ENCODE results near the gene RNF148. TPM values are rescaled to one million over a fixed set of nuclear protein-coding genes. Genes with fewer than 3 reads are reported as not detected.

Gene RNF148
- polyA plus RNA-seq, 2 donors, result 0.06 TPM; not detected in 1

DNA sequence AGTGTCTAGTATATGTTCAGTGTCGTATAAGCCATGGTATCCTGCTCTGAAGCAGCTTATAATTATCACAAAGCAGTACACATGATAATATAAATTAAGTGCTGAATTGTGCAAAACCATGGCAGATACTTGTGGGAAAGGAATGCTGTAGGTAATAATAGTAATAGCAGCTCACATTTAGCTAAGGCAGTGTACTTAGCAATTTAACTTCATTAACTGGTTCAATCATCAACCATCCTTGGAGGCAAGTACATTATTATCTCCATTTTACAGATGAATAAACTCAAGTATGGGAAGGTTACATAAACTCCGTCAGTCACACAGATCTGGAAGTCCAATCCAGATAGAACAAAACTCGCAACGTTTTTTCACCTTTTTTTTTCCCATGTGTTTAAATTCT is 21.6 kb upstream of the RNF148 start:
- WGBS, 2 donors, result 72 to 89% methylated on average over 4 of the region's 4 CpGs

GRCh38 chr7:122719010-122719578 is 16.4 kb upstream of the RNF148 start:
- Histone ChIP-seq H3K36me3 (ENCODE audit: control insufficient read depth in 2 of 2, insufficient read depth in 2 of 2, low read length in 1 of 2) (no peaks in the 10 kb centered on the region), H3K9me3 (ENCODE audit: control insufficient read depth in 2 of 2, insufficient read depth in 1 of 2, low read depth in 1 of 2, low read length in 1 of 2) (no peaks in the 10 kb centered on the region), H3K27ac (ENCODE audit: low read depth in 2 of 2, low read length in 1 of 2) (no peak overlapping the region), H3K27me3 (ENCODE audit: control insufficient read depth in 1 of 2, insufficient read depth in 2 of 2, low read length in 2 of 2) (no peaks in the 10 kb centered on the region), H3K4me1 (ENCODE audit: control insufficient read depth in 2 of 2, insufficient read depth in 2 of 2, low read length in 1 of 2) (no peaks in the 10 kb centered on the region), H3K4me3 (ENCODE audit: low read depth in 1 of 2, low read length in 2 of 2) (no peak overlapping the region)
- 70 to 79% methylated on average over 4 of the region's 4 CpGs for WGBS, 2 donors

More for the DNA sequence above, 21.6 kb upstream of the RNF148 start:
- Histone ChIP-seq H3K4me3 (ENCODE audit: low read depth in 1 of 2, low read length in 2 of 2) (no peak overlapping the region), H3K9me3 (ENCODE audit: control insufficient read depth in 2 of 2, insufficient read depth in 1 of 2, low read depth in 1 of 2, low read length in 1 of 2) (no peaks in the 10 kb centered on the region), H3K4me1 (ENCODE audit: control insufficient read depth in 2 of 2, insufficient read depth in 2 of 2, low read length in 1 of 2) (no peaks in the 10 kb centered on the region), H3K27ac (ENCODE audit: low read depth in 2 of 2, low read length in 1 of 2) (no peak overlapping the region), H3K36me3 (ENCODE audit: control insufficient read depth in 2 of 2, insufficient read depth in 2 of 2, low read length in 1 of 2) (no peaks in the 10 kb centered on the region), H3K27me3 (ENCODE audit: control insufficient read depth in 1 of 2, insufficient read depth in 2 of 2, low read length in 2 of 2) (no peaks in the 10 kb centered on the region)

- H3K36me3 ChIP-seq (ENCODE audit: control insufficient read depth in 2 of 2, insufficient read depth in 2 of 2, low read length in 1 of 2), result no peaks in the 10 kb centered on the region
- H3K27ac ChIP-seq (ENCODE audit: low read depth in 2 of 2, low read length in 1 of 2), result no peak overlapping the region
- 88 to 92% methylated on average over 6 of the region's 6 CpGs for WGBS, 2 donors
- no peaks in the 10 kb centered on the region for H3K9me3 ChIP-seq (ENCODE audit: control insufficient read depth in 2 of 2, insufficient read depth in 1 of 2, low read depth in 1 of 2, low read length in 1 of 2)
- no peak overlapping the region for H3K4me3 ChIP-seq (ENCODE audit: low read depth in 1 of 2, low read length in 2 of 2)
- no peaks in the 10 kb centered on the region for H3K4me1 ChIP-seq (ENCODE audit: control insufficient read depth in 2 of 2, insufficient read depth in 2 of 2, low read length in 1 of 2)
- no peaks in the 10 kb centered on the region for H3K27me3 ChIP-seq (ENCODE audit: control insufficient read depth in 1 of 2, insufficient read depth in 2 of 2, low read length in 2 of 2)
Observed at GRCh38 chr7:122717356-122718089, 14.8 kb upstream of the RNF148 start.

GRCh38 chr7:122715183-122715582 is 12.5 kb upstream of the RNF148 start:
- Histone ChIP-seq H3K9me3 (ENCODE audit: control insufficient read depth in 2 of 2, insufficient read depth in 1 of 2, low read depth in 1 of 2, low read length in 1 of 2) (no peaks in the 10 kb centered on the region), H3K27me3 (ENCODE audit: control insufficient read depth in 1 of 2, insufficient read depth in 2 of 2, low read length in 2 of 2) (no peaks in the 10 kb centered on the region), H3K4me1 (ENCODE audit: control insufficient read depth in 2 of 2, insufficient read depth in 2 of 2, low read length in 1 of 2) (no peaks in the 10 kb centered on the region), H3K27ac (ENCODE audit: low read depth in 2 of 2, low read length in 1 of 2) (no peak overlapping the region), H3K4me3 (ENCODE audit: low read depth in 1 of 2, low read length in 2 of 2) (no peak overlapping the region), H3K36me3 (ENCODE audit: control insufficient read depth in 2 of 2, insufficient read depth in 2 of 2, low read length in 1 of 2) (no peaks in the 10 kb centered on the region)
- 85 to 86% methylated on average over 3 of the region's 3 CpGs for WGBS, 2 donors

GRCh38 chr7:122710916-122711315 is 8.2 kb upstream of the RNF148 start:
- Histone ChIP-seq H3K4me3 (ENCODE audit: low read depth in 1 of 2, low read length in 2 of 2) (no peak overlapping the region), H3K27me3 (ENCODE audit: control insufficient read depth in 1 of 2, insufficient read depth in 2 of 2, low read length in 2 of 2) (no peaks in the 10 kb centered on the region), H3K27ac (ENCODE audit: low read depth in 2 of 2, low read length in 1 of 2) (no peak overlapping the region), H3K9me3 (ENCODE audit: control insufficient read depth in 2 of 2, insufficient read depth in 1 of 2, low read depth in 1 of 2, low read length in 1 of 2) (no peaks in the 10 kb centered on the region), H3K4me1 (ENCODE audit: control insufficient read depth in 2 of 2, insufficient read depth in 2 of 2, low read length in 1 of 2) (no peaks in the 10 kb centered on the region), H3K36me3 (ENCODE audit: control insufficient read depth in 2 of 2, insufficient read depth in 2 of 2, low read length in 1 of 2) (no peaks in the 10 kb centered on the region)
- 72 to 73% methylated on average over 1 of the region's 1 CpG for WGBS, 2 donors

DNA sequence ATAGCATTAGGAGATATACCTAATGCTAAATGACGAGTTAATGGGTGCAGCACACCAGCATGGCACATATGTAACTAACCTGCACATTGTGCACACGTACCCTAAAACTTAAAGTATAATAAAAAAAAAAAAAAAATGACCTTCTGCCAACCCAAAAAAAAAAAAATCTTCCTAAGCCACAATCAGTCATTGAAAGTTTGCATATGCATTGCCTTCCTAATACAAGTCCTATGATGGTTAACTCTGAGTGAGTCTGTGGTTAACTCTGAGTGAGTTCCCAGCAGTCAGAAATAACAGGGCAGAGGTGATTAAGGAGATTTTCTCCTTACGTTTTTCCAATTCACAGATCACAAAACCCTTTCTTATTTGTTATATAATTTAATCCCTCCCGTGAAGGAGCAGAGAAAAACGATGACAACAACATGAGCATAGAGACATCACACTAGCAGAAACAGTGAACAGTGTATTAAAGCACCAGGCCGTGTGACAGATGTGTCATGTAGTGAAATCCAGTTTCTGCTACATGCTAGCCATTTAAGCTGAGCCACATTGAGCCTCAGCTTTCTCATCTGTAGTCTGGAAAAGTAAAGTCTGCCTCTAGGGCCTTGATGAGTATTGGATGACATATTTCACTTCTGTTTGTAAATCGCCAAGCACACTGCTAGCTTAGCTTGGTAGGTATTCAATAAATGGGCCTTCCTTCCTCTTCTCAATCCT is 7.4 kb upstream of the RNF148 start:
- H3K36me3 ChIP-seq (ENCODE audit: control insufficient read depth in 2 of 2, insufficient read depth in 2 of 2, low read length in 1 of 2), result no peaks in the 10 kb centered on the region
- 72 to 74% methylated on average over 7 of the region's 7 CpGs for WGBS, 2 donors
- H3K4me1 ChIP-seq (ENCODE audit: control insufficient read depth in 2 of 2, insufficient read depth in 2 of 2, low read length in 1 of 2), result no peaks in the 10 kb centered on the region
- H3K9me3 ChIP-seq (ENCODE audit: control insufficient read depth in 2 of 2, insufficient read depth in 1 of 2, low read depth in 1 of 2, low read length in 1 of 2), result no peaks in the 10 kb centered on the region
- H3K27me3 ChIP-seq (ENCODE audit: control insufficient read depth in 1 of 2, insufficient read depth in 2 of 2, low read length in 2 of 2), result no peaks in the 10 kb centered on the region
- no peak overlapping the region for H3K4me3 ChIP-seq (ENCODE audit: low read depth in 1 of 2, low read length in 2 of 2)
- no peak overlapping the region for H3K27ac ChIP-seq (ENCODE audit: low read depth in 2 of 2, low read length in 1 of 2)

DNA sequence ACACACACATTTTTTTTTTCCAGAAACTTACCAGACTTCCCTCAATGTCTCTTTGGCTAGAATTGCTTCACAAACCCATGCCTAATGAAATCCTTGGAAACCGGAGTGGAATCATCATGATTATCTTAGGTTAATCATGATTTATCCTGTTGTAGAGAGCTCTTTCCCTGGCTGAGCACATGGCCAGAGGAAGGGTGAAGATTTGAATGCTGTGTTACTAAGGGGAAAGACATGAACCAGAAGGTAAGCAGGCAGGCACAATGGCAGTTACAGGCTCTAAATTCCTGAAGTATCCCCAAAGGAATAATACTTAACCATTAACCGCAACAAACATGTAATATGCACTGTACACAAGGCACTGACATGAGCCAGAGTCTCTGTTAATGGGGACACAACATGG is 4.1 kb upstream of the RNF148 start:
- whole genome bisulfite sequencing, 2 donors, result 89 to 90% methylated on average over 2 of the region's 2 CpGs

GRCh38 chr7:122699017-122699416 is 3.7 kb downstream of the RNF148 start, which contains the start of gene RNF133:
TSS of gene RNF133 (minus strand) at chr7:122699117. CDS start at chr7:122698918, 199 bp downstream.
- no peaks in the 10 kb centered on the region for H3K36me3 ChIP-seq (ENCODE audit: control insufficient read depth in 2 of 2, insufficient read depth in 2 of 2, low read length in 1 of 2)
- no peak within 1 kb of the TSS for H3K4me3 ChIP-seq (ENCODE audit: low read depth in 1 of 2, low read length in 2 of 2)
- H3K27me3 ChIP-seq (ENCODE audit: control insufficient read depth in 1 of 2, insufficient read depth in 2 of 2, low read length in 2 of 2), result no peaks in the 10 kb centered on the region
- no peaks in the 10 kb centered on the region for H3K9me3 ChIP-seq (ENCODE audit: control insufficient read depth in 2 of 2, insufficient read depth in 1 of 2, low read depth in 1 of 2, low read length in 1 of 2)
- H3K4me1 ChIP-seq (ENCODE audit: control insufficient read depth in 2 of 2, insufficient read depth in 2 of 2, low read length in 1 of 2), result no peaks in the 10 kb centered on the region
- H3K27ac ChIP-seq (ENCODE audit: low read depth in 2 of 2, low read length in 1 of 2), result no peak within 1 kb of the TSS

More for the DNA sequence above, 4.1 kb upstream of the RNF148 start:
- Histone ChIP-seq H3K9me3 (ENCODE audit: control insufficient read depth in 2 of 2, insufficient read depth in 1 of 2, low read depth in 1 of 2, low read length in 1 of 2) (no peaks in the 10 kb centered on the region), H3K27me3 (ENCODE audit: control insufficient read depth in 1 of 2, insufficient read depth in 2 of 2, low read length in 2 of 2) (no peaks in the 10 kb centered on the region), H3K27ac (ENCODE audit: low read depth in 2 of 2, low read length in 1 of 2) (no peak overlapping the region), H3K36me3 (ENCODE audit: control insufficient read depth in 2 of 2, insufficient read depth in 2 of 2, low read length in 1 of 2) (no peaks in the 10 kb centered on the region), H3K4me3 (ENCODE audit: low read depth in 1 of 2, low read length in 2 of 2) (no peak overlapping the region), H3K4me1 (ENCODE audit: control insufficient read depth in 2 of 2, insufficient read depth in 2 of 2, low read length in 1 of 2) (no peaks in the 10 kb centered on the region)

GRCh38 chr7:122695816-122696215 is 6.9 kb downstream of the RNF148 start:
- Histone ChIP-seq H3K27ac (ENCODE audit: low read depth in 2 of 2, low read length in 1 of 2) (no peak overlapping the region), H3K4me1 (ENCODE audit: control insufficient read depth in 2 of 2, insufficient read depth in 2 of 2, low read length in 1 of 2) (no peaks in the 10 kb centered on the region), H3K9me3 (ENCODE audit: control insufficient read depth in 2 of 2, insufficient read depth in 1 of 2, low read depth in 1 of 2, low read length in 1 of 2) (no peaks in the 10 kb centered on the region), H3K27me3 (ENCODE audit: control insufficient read depth in 1 of 2, insufficient read depth in 2 of 2, low read length in 2 of 2) (no peaks in the 10 kb centered on the region), H3K4me3 (ENCODE audit: low read depth in 1 of 2, low read length in 2 of 2) (no peak overlapping the region), H3K36me3 (ENCODE audit: control insufficient read depth in 2 of 2, insufficient read depth in 2 of 2, low read length in 1 of 2) (no peaks in the 10 kb centered on the region)
- WGBS, 2 donors, result 87 to 88% methylated on average over 1 of the region's 1 CpG
